CD14-positive monocyte (primary cell): ENCODE data around the gene CACNA1C. TPM values are rescaled to one million over a fixed set of nuclear protein-coding genes. Genes with fewer than 3 reads are reported as not detected.

Experiments used
- DNase-seq, 3 donors: peaks; one replicate each; pipeline ENCODE4 v3.0.0-alpha.2; 2011 to 2022
- H2AFZ ChIP-seq: 2 replicates; pipeline ENCODE4 v1.6.0; 2012; ENCODE audit warnings: mild to moderate bottlenecking, low read depth, low read length, inconsistent platforms; ENCODE audit not compliant: insufficient read depth, poor library complexity, severe bottlenecking
- H3K27ac ChIP-seq, 2 donors: 1 replicate in 1 of 2; 2 replicates in 1 of 2; pipeline ENCODE4 v1.5.1; 2012 to 2013; ENCODE audit warnings: low read length in 2 of 2, control low read depth in 1 of 2, inconsistent platforms in 1 of 2, low read depth in 1 of 2, mild to moderate bottlenecking in 1 of 2
- H3K27me3 ChIP-seq, 2 donors: one replicate each; pipeline versions ENCODE4 v1.6.0 to v1.6.1; 2011 to 2013; ENCODE audit warnings: low read length in 2 of 2; ENCODE audit not compliant: control insufficient read depth in 2 of 2, insufficient read depth in 2 of 2
- H3K36me3 ChIP-seq, 2 donors: replicated peaks in 1 of 2; 1 replicate in 1 of 2; 2 replicates in 1 of 2; pipeline versions ENCODE4 v1.5.1 to v1.6.1; 2012 to 2013; ENCODE audit warnings: low read length in 2 of 2, control low read depth in 1 of 2, inconsistent platforms in 1 of 2, mild to moderate bottlenecking in 1 of 2; ENCODE audit not compliant: insufficient read depth in 2 of 2, control insufficient read depth in 1 of 2
- H3K4me1 ChIP-seq, 2 donors: 1 replicate in 1 of 2; 2 replicates in 1 of 2; pipeline versions ENCODE4 v1.5.1 to v1.6.1; 2012 to 2013; ENCODE audit warnings: low read length in 2 of 2, control low read depth in 1 of 2, inconsistent platforms in 1 of 2, mild to moderate bottlenecking in 1 of 2, moderate library complexity in 1 of 2; ENCODE audit not compliant: insufficient read depth in 2 of 2, control insufficient read depth in 1 of 2
- H3K4me2 ChIP-seq: replicated peaks from 2 replicates; pipeline ENCODE3; 2012; ENCODE audit warnings: low read length, moderate library complexity, mild to moderate bottlenecking; ENCODE audit not compliant: poor library complexity, severe bottlenecking; ENCODE audit errors: extremely low read depth
- H3K4me3 ChIP-seq, 3 experiments: fragments of 200-600 bp in 1 of 3; sonication (generic) in 1 of 3; replicated peaks in 1 of 3; 1 replicate in 2 of 3; 2 replicates in 1 of 3; pipeline ENCODE4 v1.5.1; 2011 to 2013; ENCODE audit warnings: low read length in 3 of 3, mild to moderate bottlenecking in 3 of 3, control low read depth in 2 of 3, low read depth in 2 of 3, inconsistent platforms in 1 of 3, moderate library complexity in 1 of 3
- H3K79me2 ChIP-seq: 2 replicates; pipeline ENCODE4 v1.6.0; 2012; ENCODE audit warnings: mild to moderate bottlenecking, control low read depth, inconsistent platforms, low read length, moderate library complexity; ENCODE audit not compliant: insufficient read depth
- H3K9ac ChIP-seq: 2 replicates; pipeline ENCODE4 v1.6.0; 2017; ENCODE audit warnings: low read length, mild to moderate bottlenecking; ENCODE audit not compliant: insufficient read depth, poor library complexity, severe bottlenecking
- H3K9me3 ChIP-seq, 2 donors: replicated peaks in 1 of 2; 1 replicate in 1 of 2; 2 replicates in 1 of 2; pipeline versions ENCODE4 v1.5.1 to v1.6.1; 2012 to 2013; ENCODE audit warnings: low read length in 2 of 2, control low read depth in 1 of 2; ENCODE audit not compliant: control insufficient read depth in 1 of 2, insufficient read depth in 1 of 2
- H4K20me1 ChIP-seq: 2 replicates; pipeline ENCODE4 v1.6.0; 2012; ENCODE audit warnings: mild to moderate bottlenecking, low read length, control low read depth, moderate library complexity; ENCODE audit not compliant: insufficient read depth
- H3K27ac Mint-ChIP-seq, 7 donors: one replicate each; pipeline ENCODE4 v1.8.0; 2020; ENCODE audit warnings: mild to moderate bottlenecking in 7 of 7, mixed read lengths in 7 of 7, moderate library complexity in 6 of 7, inconsistent platforms in 2 of 7
- H3K27me3 Mint-ChIP-seq, 3 donors: one replicate each; pipeline ENCODE4 v1.8.0; 2021 to 2022; ENCODE audit warnings: low read depth in 3 of 3, mild to moderate bottlenecking in 3 of 3, mixed read lengths in 3 of 3, moderate library complexity in 3 of 3, inconsistent platforms in 1 of 3
- H3K36me3 Mint-ChIP-seq, 2 donors: one replicate each; pipeline ENCODE4 v1.8.0; 2020; ENCODE audit warnings: mixed read lengths in 2 of 2, inconsistent platforms in 1 of 2, mild to moderate bottlenecking in 1 of 2
- H3K4me1 Mint-ChIP-seq: one replicate; pipeline ENCODE4 v1.8.0; 2020; ENCODE audit warnings: mild to moderate bottlenecking, mixed read lengths
- H3K4me3 Mint-ChIP-seq, 2 donors: one replicate each; pipeline ENCODE4 v1.8.0; 2020; ENCODE audit warnings: mild to moderate bottlenecking in 2 of 2, mixed read lengths in 2 of 2, moderate library complexity in 1 of 2
- H3K9me3 Mint-ChIP-seq, 7 donors: one replicate each; pipeline ENCODE4 v1.8.0; 2020 to 2022; ENCODE audit warnings: mixed read lengths in 7 of 7, mild to moderate bottlenecking in 6 of 7, moderate library complexity in 6 of 7, inconsistent platforms in 2 of 7
- CTCF ChIP-seq: fragments of 200-600 bp; IDR thresholded peaks from one replicate; pipeline ENCODE4 v1.8.0; 2022; ENCODE audit warnings: antibody characterized with exemption, mild to moderate bottlenecking
- WGBS: methylation state at CpG from one replicate; pipeline ENCODE4 v1.1.5; 2013; ENCODE audit warnings: missing lambda C conversion rate; ENCODE audit not compliant: insufficient coverage; 5-methylcytosine and 5-hydroxymethylcytosine counted together
- intact Hi-C, 2 donors: fragments of 100-400 bp; cut with micrococcal nuclease; formaldehyde crosslinking; loops; one replicate each; pipeline versions ENCODE4 v1.15.0 to v1.15.1; 2023
- polyA plus RNA-seq, 3 donors: library from polyadenylated mRNA; depleted of rRNA in 1 of 3; unstranded in 2 of 3; stranded (reverse) in 1 of 3; fragments of 300-500 nt in 2 of 3; fragments of >200 nt in 1 of 3; fragmentation: Illumina TruSeq in 2 of 3; gene quantifications; 1 replicate in 2 of 3; 2 replicates in 1 of 3; pipeline ENCODE4 v1.2.3, GENCODE V29; 2012 to 2021

CACNA1C gene
- polyA plus RNA-seq, 3 donors, result not detected

- Histone ChIP-seq H3K79me2 (no peaks in the 10 kb centered on the region), H3K36me3 (no peaks in the 10 kb centered on the region), H3K9ac (no peak overlapping the region), H2AFZ (no peak overlapping the region), H4K20me1 (no peaks in the 10 kb centered on the region), H3K27me3 (no peaks in the 10 kb centered on the region), H3K4me2 (no peak overlapping the region), H3K4me3 (no peak overlapping the region), H3K4me1 (no peaks in the 10 kb centered on the region), H3K9me3 (no peaks in the 10 kb centered on the region), H3K27ac (no peak overlapping the region)
- Mint-ChIP-seq H3K36me3 (no peaks in the 10 kb centered on the region), H3K4me3 (no peak overlapping the region), H3K27ac (no peak overlapping the region), H3K27me3 (peaks cover 1 to 5% (median 2%) of the 10 kb centered on the region in 3 donors), H3K4me1 (peaks cover 2% of the 10 kb centered on the region), H3K9me3 (peaks cover 0 to 3% (median 0%) of the 10 kb centered on the region in 7 donors)
- no peak for TF ChIP-seq CTCF
- intact Hi-C loops, result no loop called here
- no peak for DNase-seq
- no CpG with 5 or more reads among the region's 3 CpGs for WGBS
Observed at GRCh38 chr12:2211119-2211518, 158.3 kb downstream of the CACNA1C start.

DNA sequence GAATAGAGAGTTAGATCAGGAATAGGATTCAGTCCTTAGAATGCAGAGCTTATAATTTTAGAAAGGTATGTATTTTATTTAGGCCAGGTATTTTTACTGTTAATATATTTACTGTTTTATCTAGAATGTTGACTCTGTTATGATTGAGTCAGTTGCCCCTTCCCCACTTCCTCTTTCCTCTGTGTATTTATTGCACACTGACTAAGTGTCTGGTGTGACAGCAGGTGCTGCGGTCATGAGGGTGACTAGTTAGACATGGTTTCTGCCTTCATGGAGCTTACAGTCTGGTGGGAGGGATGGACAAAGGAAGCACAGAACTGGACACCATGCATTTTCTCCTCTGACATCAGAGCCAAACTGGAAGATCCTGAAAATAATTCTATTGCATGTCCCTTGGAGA, 159.8 kb downstream of the CACNA1C start:
- DNase-seq, result no peak
- Mint-ChIP-seq H3K27ac (no peak overlapping the region), H3K4me1 (peaks cover 2% of the 10 kb centered on the region), H3K27me3 (peaks cover 1 to 5% (median 2%) of the 10 kb centered on the region in 3 donors), H3K36me3 (no peaks in the 10 kb centered on the region), H3K9me3 (peaks cover 0 to 3% (median 0%) of the 10 kb centered on the region in 7 donors), H3K4me3 (no peak overlapping the region)
- H3K9ac ChIP-seq, result no peak overlapping the region
- H3K36me3 ChIP-seq, result no peaks in the 10 kb centered on the region
- H3K27me3 ChIP-seq, result no peaks in the 10 kb centered on the region
- H4K20me1 ChIP-seq, result no peaks in the 10 kb centered on the region
- no peak overlapping the region for H3K27ac ChIP-seq
- H2AFZ ChIP-seq, result no peak overlapping the region
- no CpG with 5 or more reads among the region's 1 CpG for WGBS
- H3K4me3 ChIP-seq, result no peak overlapping the region
- intact Hi-C loops, result no loop called here
- no peaks in the 10 kb centered on the region for H3K4me1 ChIP-seq
- no peak overlapping the region for H3K4me2 ChIP-seq
- TF ChIP-seq CTCF, result no peak
- H3K79me2 ChIP-seq, result no peaks in the 10 kb centered on the region
- no peaks in the 10 kb centered on the region for H3K9me3 ChIP-seq
